HG02840 (cell line): ENCODE data around the gene KRT82.
"Not testable (repeated sequence)": the region's sequence is repeated elsewhere in the genome, so short reads cannot be mapped to it uniquely, and the experiment has no call there.

Experiments
- ATAC-seq: cut with Tn5 transposase; IDR thresholded peaks from one replicate; pipeline ENCODE4 v1.9.1; 2021; ENCODE audit warnings: mild to moderate bottlenecking, moderate library complexity, moderate number of reproducible peaks; ENCODE audit not compliant: unreplicated experiment, low FRiP score

The KRT82 gene

GRCh38 chr12:52413782-52414345, 7.7 kb upstream of the KRT82 start:
- ATAC-seq = no peak

- no peak for ATAC-seq
Observed at GRCh38 chr12:52413202-52413601, 7.1 kb upstream of the KRT82 start.

GRCh38 chr12:52411815-52412214, 5.7 kb upstream of the KRT82 start:
- no peak for ATAC-seq

- not testable (repeated sequence) for ATAC-seq
Observed at GRCh38 chr12:52410589-52411248, 4.6 kb upstream of the KRT82 start.

- ATAC-seq = no peak
Observed at GRCh38 chr12:52407918-52408317, 1.8 kb upstream of the KRT82 start.

GRCh38 chr12:52404951-52405350, 1.2 kb downstream of the KRT82 start:
- no peak for ATAC-seq

- ATAC-seq = no peak
Observed at GRCh38 chr12:52403561-52403960, 2.6 kb downstream of the KRT82 start.

- ATAC-seq = no peak
Observed at GRCh38 chr12:52402873-52403540, 3.1 kb downstream of the KRT82 start.

GRCh38 chr12:52402377-52402776, 3.8 kb downstream of the KRT82 start:
- no peak for ATAC-seq

- no peak for ATAC-seq
Observed at GRCh38 chr12:52401926-52402325, 4.2 kb downstream of the KRT82 start.

GRCh38 chr12:52401526-52401925, 4.6 kb downstream of the KRT82 start:
- ATAC-seq = no peak

- no peak for ATAC-seq
Observed at GRCh38 chr12:52400906-52401305, 5.2 kb downstream of the KRT82 start.

GRCh38 chr12:52399756-52400155, 6.4 kb downstream of the KRT82 start:
- ATAC-seq = no peak

GRCh38 chr12:52398176-52398575, 8.0 kb downstream of the KRT82 start:
- ATAC-seq = no peak

- no peak for ATAC-seq
Observed at GRCh38 chr12:52396656-52397055, 9.5 kb downstream of the KRT82 start.

- ATAC-seq = no peak
Observed at GRCh38 chr12:52395761-52396434, 10.2 kb downstream of the KRT82 start.

GRCh38 chr12:52394836-52395405, 11.2 kb downstream of the KRT82 start:
- ATAC-seq = no peak

GRCh38 chr12:52392465-52393007, 13.6 kb downstream of the KRT82 start:
- ATAC-seq = no peak

- no peak for ATAC-seq
Observed at GRCh38 chr12:52391618-52392002, 14.5 kb downstream of the KRT82 start.

GRCh38 chr12:52390739-52391617, 15.2 kb downstream of the KRT82 start:
- ATAC-seq = no peak
